HAP-1 (cell line): ENCODE measurements around the gene RGS12.

ENCODE experiments used
- DNase-seq, 2 experiments: peaks; one replicate each; pipeline ENCODE4 v3.0.0-alpha.2; 2016 to 2020; ENCODE audit warnings: low spot score in 2 of 2
- H3K27me3 ChIP-seq: fragments of 250-450 bp; sonication (Bioruptor Pico); 2 replicates; pipeline ENCODE4 v1.5.1; 2020; ENCODE audit warnings: low read depth, mild to moderate bottlenecking, moderate library complexity
- H3K36me3 ChIP-seq: fragments of 250-450 bp; sonication (Bioruptor Pico); replicated peaks from 2 replicates; pipeline ENCODE4 v1.5.1; 2020; ENCODE audit warnings: mild to moderate bottlenecking
- H3K4me1 ChIP-seq: fragments of 250-450 bp; sonication (Bioruptor Pico); 2 replicates; pipeline ENCODE4 v1.5.1; 2020; ENCODE audit warnings: mild to moderate bottlenecking
- H3K4me3 ChIP-seq: fragments of 250-450 bp; sonication (Bioruptor Pico); 2 replicates; pipeline ENCODE4 v1.5.1; 2020; ENCODE audit warnings: mild to moderate bottlenecking, moderate library complexity
- H3K9me3 ChIP-seq: fragments of 250-450 bp; sonication (Bioruptor Pico); 2 replicates; pipeline ENCODE4 v1.5.1; 2020; ENCODE audit warnings: mild to moderate bottlenecking, moderate library complexity
- in situ Hi-C: fragments of 300-500 bp; cut with MboI; formaldehyde crosslinking; loops from 3 replicates; pipeline ENCODE4 v1.14.3; 2020; ENCODE audit warnings: low sequenced_read_pairs, inconsistent platforms, mixed read lengths

RGS12 gene

GRCh38 chr4:3338321-3338838, 45.6 kb downstream of the RGS12 start:
- H3K4me3 ChIP-seq = no peak overlapping the region
- H3K4me1 ChIP-seq = no peaks in the 10 kb centered on the region
- in situ Hi-C loops = no loop called here
- DNase-seq = no peak
- no peaks in the 10 kb centered on the region for H3K27me3 ChIP-seq
- no peaks in the 10 kb centered on the region for H3K9me3 ChIP-seq
- H3K36me3 ChIP-seq = no peaks in the 10 kb centered on the region

GRCh38 chr4:3338976-3339531, 46.2 kb downstream of the RGS12 start:
- in situ Hi-C loops = no loop called here
- H3K4me1 ChIP-seq = no peaks in the 10 kb centered on the region
- H3K4me3 ChIP-seq = no peak overlapping the region
- no peaks in the 10 kb centered on the region for H3K27me3 ChIP-seq
- no peaks in the 10 kb centered on the region for H3K36me3 ChIP-seq
- H3K9me3 ChIP-seq = no peaks in the 10 kb centered on the region
- no peak for DNase-seq

- no peaks in the 10 kb centered on the region for H3K27me3 ChIP-seq
- DNase-seq = no peak
- H3K4me1 ChIP-seq = no peaks in the 10 kb centered on the region
- H3K36me3 ChIP-seq = no peaks in the 10 kb centered on the region
- no peak overlapping the region for H3K4me3 ChIP-seq
- H3K9me3 ChIP-seq = no peaks in the 10 kb centered on the region
- in situ Hi-C loops = no loop called here
Observed at GRCh38 chr4:3339577-3339976, 46.8 kb downstream of the RGS12 start.

- no peaks in the 10 kb centered on the region for H3K36me3 ChIP-seq
- no peaks in the 10 kb centered on the region for H3K27me3 ChIP-seq
- no peak overlapping the region for H3K4me3 ChIP-seq
- no peaks in the 10 kb centered on the region for H3K9me3 ChIP-seq
- in situ Hi-C loops = no loop called here
- no peaks in the 10 kb centered on the region for H3K4me1 ChIP-seq
- no peak for DNase-seq
Observed at GRCh38 chr4:3340038-3340699, 47.3 kb downstream of the RGS12 start.

GRCh38 chr4:3340700-3341083, 47.9 kb downstream of the RGS12 start:
- no peaks in the 10 kb centered on the region for H3K36me3 ChIP-seq
- no peak for DNase-seq
- in situ Hi-C loops = no loop called here
- no peaks in the 10 kb centered on the region for H3K9me3 ChIP-seq
- H3K27me3 ChIP-seq = no peaks in the 10 kb centered on the region
- H3K4me3 ChIP-seq = no peak overlapping the region
- no peaks in the 10 kb centered on the region for H3K4me1 ChIP-seq

- Histone ChIP-seq H3K9me3 (no peaks in the 10 kb centered on the region), H3K4me3 (no peak overlapping the region), H3K36me3 (no peaks in the 10 kb centered on the region), H3K27me3 (no peaks in the 10 kb centered on the region), H3K4me1 (no peaks in the 10 kb centered on the region)
- no peak for DNase-seq
- in situ Hi-C loops = no loop called here
Observed at GRCh38 chr4:3341760-3342159, 48.9 kb downstream of the RGS12 start.

- H3K4me1 ChIP-seq = no peaks in the 10 kb centered on the region
- DNase-seq = no peak
- in situ Hi-C loops = no loop called here
Observed at GRCh38 chr4:3342182-3342854, 49.5 kb downstream of the RGS12 start.

More at GRCh38 chr4:3342182-3342854, 49.5 kb downstream of the RGS12 start:
- no peaks in the 10 kb centered on the region for H3K36me3 ChIP-seq
- H3K9me3 ChIP-seq = no peaks in the 10 kb centered on the region
- no peak overlapping the region for H3K4me3 ChIP-seq
- no peaks in the 10 kb centered on the region for H3K27me3 ChIP-seq
